HG02973 (cell line): ENCODE data around the gene EFCAB13.
"Not testable (repeated sequence)": the region's sequence is repeated elsewhere in the genome, so short reads cannot be mapped to it uniquely, and the experiment has no call there.

ENCODE experiments used
- ATAC-seq: cut with Tn5 transposase; IDR thresholded peaks from one replicate; pipeline ENCODE4 v1.9.1; 2021; ENCODE audit warnings: moderate library complexity; ENCODE audit not compliant: unreplicated experiment

The EFCAB13 gene

DNA sequence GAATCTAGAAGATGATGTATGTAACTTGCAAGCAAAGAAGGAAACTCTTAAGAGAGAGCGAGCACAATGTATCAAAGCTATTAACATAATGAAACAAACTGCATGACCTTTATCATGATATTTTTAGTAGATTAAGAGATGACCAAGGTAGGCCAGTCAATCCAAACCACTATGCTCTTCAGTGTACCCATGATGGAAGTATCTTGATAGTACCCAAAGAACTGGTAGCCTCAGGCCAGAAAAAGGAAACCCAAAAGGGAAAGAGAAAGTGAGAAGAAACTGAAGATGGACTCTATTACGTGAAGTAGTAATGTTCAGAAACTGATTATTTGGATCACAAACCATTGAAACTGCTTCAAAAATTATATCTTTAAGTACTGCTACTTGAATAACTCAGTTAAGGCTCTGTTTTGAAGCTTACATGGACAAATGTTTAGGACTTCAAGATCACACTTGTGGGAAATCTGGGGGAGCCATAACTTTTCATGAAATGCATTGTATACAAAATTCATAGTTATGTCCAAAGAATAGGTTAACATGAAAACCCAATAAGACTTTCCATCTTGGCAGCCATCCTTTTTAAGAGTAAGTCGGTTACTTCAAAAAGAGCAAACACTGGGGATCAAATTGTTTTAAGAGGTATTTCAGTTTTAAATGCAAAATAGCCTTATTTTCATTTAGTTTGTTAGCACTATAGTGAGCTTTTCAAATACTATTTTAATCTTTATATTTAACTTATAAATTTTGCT lies 102.3 kb downstream of the EFCAB13 start:
- ATAC-seq: not testable (repeated sequence)

DNA sequence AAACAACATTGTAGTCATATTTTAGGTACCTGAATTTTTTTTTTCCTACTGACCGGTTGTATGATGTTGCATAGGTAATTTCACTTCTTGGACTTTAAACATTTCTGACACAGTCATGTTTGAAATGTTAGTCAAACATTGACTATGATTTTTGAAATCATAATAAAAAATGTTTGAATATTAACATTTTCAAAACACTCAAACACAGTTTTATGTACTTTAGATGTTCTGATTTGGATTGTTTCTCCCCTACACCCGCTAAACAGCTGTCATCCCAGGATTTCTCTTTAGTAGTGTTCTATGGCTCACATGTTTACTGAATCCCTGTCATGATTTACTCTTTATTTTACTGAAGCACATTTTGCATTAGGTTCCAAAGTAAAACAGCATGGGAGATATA lies 104.2 kb downstream of the EFCAB13 start:
- ATAC-seq: no peak

GRCh38 chr17:47432240-47432639 lies 108.5 kb downstream of the EFCAB13 start:
- not testable (repeated sequence) for ATAC-seq

DNA sequence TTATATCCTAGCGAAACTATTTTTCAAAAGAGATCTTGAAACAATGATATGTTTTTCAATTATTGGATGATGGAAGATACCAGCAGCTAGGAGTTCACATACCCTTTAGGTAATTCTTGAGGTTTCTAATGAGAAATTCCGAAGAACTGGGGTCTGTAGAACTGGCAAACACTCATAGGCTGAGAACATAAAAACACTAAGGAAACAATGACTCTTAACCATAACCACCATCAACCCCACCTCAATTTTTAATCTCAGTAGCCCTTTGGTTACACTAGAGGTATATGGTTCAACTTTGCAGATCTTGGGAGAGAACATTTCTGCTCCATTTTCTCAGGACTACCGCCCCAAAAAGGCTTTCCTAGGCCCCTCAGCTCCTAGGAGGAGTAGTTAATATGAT lies 141.4 kb downstream of the EFCAB13 start:
- ATAC-seq: no peak

DNA sequence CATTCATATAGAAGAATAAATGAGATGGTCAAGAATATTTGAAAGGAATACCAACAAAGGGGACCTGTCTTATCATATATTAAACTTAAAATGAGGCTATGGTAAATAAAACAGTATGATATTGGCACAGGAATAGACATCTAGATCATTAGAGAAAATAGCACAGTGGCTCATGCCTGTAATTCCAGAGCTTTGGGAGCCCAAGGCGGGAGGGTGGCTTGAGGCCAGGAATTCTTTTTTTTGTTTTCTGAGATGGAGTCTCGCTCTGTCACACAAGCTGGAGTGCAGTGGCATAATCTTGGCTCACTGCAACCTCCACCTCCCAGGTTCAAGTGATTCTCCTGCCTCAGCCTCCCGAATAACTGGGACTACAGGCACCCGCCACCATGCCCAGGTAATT lies 143.2 kb downstream of the EFCAB13 start:
- ATAC-seq: not testable (repeated sequence)

DNA sequence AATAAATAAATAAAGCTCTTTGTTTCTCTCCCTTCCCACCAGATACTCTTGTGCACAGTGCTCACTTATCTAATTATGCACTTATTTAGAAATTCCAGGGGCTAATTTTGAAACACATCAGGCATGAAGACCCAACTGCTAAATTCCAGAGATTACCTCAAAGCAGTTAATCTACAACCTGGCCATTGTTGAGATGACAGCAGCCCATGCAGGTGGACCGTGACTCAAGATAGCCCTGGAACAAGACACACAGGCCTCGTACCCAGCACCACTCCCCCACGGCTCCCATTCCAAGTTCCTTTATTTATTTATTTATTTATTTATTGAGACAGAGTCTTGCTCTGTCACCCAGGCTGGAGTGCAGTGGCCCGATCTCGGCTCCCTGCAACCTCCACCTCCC lies 147.1 kb downstream of the EFCAB13 start:
- no peak for ATAC-seq

GRCh38 chr17:47472073-47472472 lies 148.3 kb downstream of the EFCAB13 start:
- not testable (repeated sequence) for ATAC-seq
